KOPT-K1 (cell line): ENCODE data around the gene FOXD1.
"Not testable (repeated sequence)": the region's sequence is repeated elsewhere in the genome, so short reads cannot be mapped to it uniquely, and the experiment has no call there.

Experiments
- H3K27ac ChIP-seq: fragments of 200-600 bp; sonication (generic); 2 replicates; pipeline ENCODE4 v1.5.1; 2016; ENCODE audit warnings: antibody characterized with exemption, mild to moderate bottlenecking, low read depth, low read length; ENCODE audit not compliant: poor library complexity, severe bottlenecking
- H3K36me3 ChIP-seq: fragments of 200-600 bp; sonication (generic); 2 replicates; pipeline ENCODE4 v1.5.1; 2017; ENCODE audit warnings: antibody characterized with exemption, mild to moderate bottlenecking, low read length, moderate library complexity; ENCODE audit not compliant: insufficient read depth
- H3K9me3 ChIP-seq: fragments of 200-600 bp; sonication (generic); 2 replicates; pipeline ENCODE4 v1.5.1; 2017; ENCODE audit warnings: antibody characterized with exemption, low read length, mild to moderate bottlenecking; ENCODE audit not compliant: insufficient read depth, poor library complexity, severe bottlenecking

The FOXD1 gene

DNA sequence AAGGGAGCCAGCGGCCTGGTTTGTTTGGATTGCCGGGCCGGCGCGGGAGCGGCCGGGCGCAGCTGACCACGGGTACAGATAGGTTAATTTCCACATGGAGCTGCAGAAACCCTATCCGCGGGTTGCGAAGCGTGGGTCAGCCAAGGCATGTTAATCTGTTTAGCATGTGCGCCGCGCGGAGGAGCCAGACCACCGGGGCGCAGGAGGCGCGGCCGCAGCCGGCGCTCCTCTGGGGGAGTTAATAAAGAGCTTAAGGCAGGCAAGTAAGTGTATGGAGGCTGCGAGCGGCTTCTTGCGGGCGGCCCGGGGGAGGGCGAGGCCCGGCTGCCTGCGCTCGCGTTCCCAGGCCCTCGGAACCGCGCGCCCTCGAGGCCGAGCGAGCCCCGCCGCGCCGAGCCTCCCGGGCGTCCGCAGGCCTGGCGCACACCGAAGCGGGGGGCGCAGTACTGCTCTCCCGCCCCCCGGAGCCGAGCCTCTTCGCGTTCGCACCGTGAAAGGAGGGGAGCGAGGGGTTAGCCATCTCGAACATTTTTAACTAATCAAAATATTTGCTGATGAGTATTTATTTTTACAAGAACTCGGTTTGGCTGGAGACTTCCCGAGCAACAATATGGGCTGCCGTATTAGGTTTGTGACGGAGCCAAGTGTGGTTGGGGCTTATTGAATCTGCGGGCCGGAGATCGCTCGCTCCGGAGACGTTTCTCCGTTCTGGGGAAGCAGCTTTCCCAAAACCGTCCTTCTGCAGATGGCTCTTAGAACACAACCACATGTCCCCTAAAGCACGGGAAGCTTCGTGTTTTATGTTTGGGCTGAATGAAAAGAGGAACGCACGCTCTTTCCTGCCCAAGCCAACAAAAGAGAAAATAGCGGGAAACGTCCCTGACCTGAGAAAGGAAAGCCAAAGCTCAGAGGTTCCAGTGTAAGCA, 28.8 kb downstream of the FOXD1 start:
- Histone ChIP-seq H3K36me3 (no peaks in the 10 kb centered on the region), H3K9me3 (peaks cover 13% of the 10 kb centered on the region), H3K27ac (no peak overlapping the region)

DNA sequence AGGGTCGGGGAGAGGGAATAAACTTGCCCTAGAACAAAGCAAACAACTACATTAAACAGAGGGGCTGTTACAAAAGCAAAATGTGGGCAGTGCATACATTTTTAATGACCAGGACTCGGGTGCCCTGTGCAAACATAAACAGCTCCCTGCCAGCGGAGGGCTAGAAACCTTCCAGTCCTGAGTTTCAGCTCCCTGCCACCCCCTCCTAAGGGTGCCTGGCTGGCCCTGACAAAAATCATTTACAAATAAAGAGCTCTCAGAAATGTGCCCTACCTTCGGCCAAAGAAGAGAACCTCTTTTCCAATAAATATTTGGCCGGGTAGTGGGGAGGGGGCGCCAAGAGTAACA, 29.5 kb downstream of the FOXD1 start:
- no peak overlapping the region for H3K27ac ChIP-seq
- no peaks in the 10 kb centered on the region for H3K36me3 ChIP-seq
- peaks cover 13% of the 10 kb centered on the region for H3K9me3 ChIP-seq

DNA sequence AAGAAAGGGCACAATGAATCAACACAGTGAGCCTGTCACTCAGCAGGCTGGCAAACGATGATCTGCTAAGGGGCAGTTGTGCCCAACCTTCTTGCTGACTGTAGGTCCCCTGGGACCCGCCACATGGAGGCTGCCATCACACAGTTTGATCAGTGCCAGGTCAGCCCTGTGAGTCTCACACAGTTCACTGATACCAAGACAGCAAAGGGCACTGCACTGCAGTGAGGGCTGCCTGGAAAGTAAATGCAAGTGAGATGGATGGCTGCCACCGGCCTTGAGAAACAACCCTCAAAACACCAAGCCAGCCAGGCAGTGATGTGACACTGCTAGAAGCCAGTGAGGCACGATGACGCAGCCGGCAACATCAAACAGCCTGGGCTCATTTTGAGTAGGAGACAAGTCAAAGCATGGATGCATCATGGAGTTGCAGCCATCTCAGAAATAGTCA, 30.3 kb downstream of the FOXD1 start:
- Histone ChIP-seq H3K36me3 (no peaks in the 10 kb centered on the region), H3K27ac (no peak overlapping the region), H3K9me3 (peaks cover 13% of the 10 kb centered on the region)

DNA sequence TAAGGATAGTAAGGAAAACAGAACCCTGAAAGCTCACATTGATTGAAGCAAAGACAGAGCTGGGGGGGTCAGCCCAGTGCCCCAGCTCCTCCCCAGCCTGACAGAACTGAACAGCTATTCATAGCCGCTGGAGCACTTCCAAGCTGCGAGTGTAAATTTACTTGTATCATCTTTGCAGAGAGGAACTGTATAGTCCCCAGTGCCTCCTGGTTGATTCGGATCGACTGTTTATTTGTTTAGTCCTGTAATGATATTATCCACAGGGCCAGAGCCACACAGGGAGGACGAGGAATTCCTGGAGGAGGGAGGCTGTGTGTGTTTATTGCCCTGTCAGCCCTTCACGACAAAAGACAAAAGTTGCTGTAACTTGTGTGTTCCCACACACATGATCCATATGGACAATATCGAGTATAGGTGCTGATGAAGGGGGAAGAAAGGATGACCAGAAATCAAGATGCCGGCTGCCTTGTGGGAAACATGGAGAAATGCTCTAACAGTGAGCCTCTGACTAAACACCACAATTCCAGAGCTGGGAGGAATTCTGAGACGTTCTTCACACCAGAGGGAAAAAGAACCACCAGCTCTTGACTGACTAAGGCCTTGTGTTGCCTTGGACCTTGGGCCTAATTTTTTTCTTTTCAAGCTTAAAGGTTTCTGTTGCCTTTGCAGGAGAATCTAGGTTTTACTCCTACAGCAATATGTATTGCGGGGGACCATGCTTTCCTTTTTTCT, 31.1 kb downstream of the FOXD1 start:
- peaks cover 13% of the 10 kb centered on the region for H3K9me3 ChIP-seq
- no peak overlapping the region for H3K27ac ChIP-seq
- H3K36me3 ChIP-seq, result no peaks in the 10 kb centered on the region

DNA sequence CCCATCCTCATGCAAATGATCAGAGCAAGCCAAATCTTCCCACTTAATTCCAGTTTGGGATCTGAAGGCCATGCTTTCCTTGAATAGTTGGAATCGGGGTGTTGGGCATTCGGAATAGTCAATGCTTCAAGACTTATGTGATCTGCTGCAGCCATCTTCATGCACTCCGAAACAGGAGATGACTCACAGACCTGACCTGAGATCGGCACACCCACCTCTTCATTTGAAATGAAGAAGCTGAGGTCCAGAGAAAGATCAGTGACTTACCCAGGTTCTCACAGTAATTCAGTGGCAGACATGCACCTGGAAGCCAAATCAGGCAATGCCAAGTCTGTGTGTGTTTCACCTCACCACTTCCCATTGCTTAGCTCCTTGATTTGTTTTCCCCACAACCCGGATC, 33.0 kb downstream of the FOXD1 start:
- Histone ChIP-seq H3K36me3 (no peaks in the 10 kb centered on the region), H3K9me3 (peaks cover 12% of the 10 kb centered on the region), H3K27ac (no peak overlapping the region)

DNA sequence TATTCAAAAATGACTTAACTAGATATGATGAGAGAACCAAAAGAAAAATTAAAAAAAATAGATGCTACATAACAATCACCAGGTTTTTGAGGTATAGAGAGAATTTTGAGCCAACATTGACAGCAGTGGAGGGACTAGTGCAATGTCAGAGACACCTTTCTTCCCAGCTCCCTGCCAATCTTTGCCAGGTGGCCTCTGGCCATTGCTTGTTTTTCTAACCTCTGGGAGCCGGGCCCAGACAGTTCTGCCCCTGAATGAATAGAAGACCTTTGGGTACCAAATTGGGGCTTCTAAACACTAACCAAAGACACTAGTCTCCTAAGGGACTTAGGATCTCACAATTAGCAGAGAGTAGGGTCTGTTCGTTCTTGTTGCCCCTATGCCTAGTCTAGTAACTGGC, 33.4 kb downstream of the FOXD1 start:
- H3K27ac ChIP-seq, result no peak overlapping the region
- no peaks in the 10 kb centered on the region for H3K36me3 ChIP-seq
- H3K9me3 ChIP-seq, result peaks cover 8% of the 10 kb centered on the region

DNA sequence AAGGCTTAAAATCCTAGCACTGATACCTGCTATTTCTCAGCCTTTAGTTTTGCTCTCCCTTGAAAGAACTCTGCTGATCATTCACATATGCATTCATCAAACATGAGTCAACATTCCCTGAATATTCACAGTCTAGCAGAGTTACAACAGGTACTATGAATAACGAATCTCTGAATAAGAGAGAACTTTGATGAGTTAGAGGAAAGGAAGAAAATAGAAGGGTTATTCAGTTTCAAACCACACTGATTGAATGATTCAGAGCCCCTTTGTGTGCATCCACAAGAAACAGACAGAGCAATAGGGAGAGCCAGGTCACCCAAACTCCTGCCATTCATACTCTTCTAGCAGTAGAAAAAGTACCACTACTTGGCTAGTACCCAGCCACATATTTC, 36.0 kb downstream of the FOXD1 start:
- no peak overlapping the region for H3K27ac ChIP-seq
- H3K9me3 ChIP-seq, result no peaks in the 10 kb centered on the region
- H3K36me3 ChIP-seq, result no peaks in the 10 kb centered on the region

DNA sequence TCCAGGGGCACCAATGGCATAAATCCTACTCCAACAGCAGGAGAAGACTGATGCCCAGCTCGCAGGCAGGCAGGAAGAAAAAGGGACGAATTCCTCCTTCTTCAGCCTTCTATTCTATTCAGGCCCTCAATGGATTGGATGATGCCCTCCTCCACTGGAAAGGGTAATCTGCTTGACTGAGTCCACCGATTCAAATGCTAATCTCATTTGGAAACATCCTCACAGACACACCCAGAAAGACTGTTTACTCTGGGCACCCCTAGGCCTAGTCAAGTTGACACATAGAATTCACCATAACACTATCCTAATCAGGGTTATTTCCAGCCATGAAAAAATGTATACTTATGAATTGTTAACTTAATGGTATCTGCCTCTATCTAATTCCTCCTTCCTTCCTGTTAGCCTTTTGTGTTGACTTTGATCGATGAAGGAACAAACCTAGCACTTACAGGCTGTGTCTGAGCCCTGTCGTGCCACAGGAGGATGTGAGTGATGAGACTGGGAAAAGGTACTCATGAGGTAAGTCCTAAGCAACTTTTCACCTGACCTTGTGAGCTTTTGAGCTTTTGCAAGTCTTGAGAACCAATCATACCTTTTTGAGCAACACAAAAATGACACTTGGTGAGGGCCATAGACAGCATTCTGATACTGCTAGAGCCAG, 36.5 kb downstream of the FOXD1 start:
- H3K36me3 ChIP-seq, result no peaks in the 10 kb centered on the region
- H3K27ac ChIP-seq, result no peak overlapping the region

DNA sequence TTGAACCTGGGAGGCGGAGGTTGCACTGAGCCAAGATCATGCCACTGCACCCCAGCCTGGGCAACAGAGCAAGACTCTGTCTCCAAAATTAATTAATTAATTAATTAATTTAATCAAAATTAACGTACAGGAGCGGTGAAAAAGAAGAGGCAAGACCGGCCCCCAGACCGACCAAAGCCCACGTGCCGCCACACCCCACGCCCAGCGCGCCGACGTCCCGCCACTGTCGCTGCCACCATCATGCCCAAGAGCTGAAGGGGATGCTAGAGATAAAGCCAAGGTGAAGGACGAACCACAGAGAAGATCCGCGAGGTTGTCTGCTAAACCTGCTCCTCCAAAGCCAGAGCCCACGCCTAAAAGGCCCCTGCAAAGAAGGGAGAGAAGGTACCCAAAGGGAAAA, 38.6 kb downstream of the FOXD1 start:
- H3K9me3 ChIP-seq, H3K36me3 ChIP-seq, H3K27ac ChIP-seq: not testable (repeated sequence)

More for the DNA sequence above, 36.5 kb downstream of the FOXD1 start:
- no peaks in the 10 kb centered on the region for H3K9me3 ChIP-seq

DNA sequence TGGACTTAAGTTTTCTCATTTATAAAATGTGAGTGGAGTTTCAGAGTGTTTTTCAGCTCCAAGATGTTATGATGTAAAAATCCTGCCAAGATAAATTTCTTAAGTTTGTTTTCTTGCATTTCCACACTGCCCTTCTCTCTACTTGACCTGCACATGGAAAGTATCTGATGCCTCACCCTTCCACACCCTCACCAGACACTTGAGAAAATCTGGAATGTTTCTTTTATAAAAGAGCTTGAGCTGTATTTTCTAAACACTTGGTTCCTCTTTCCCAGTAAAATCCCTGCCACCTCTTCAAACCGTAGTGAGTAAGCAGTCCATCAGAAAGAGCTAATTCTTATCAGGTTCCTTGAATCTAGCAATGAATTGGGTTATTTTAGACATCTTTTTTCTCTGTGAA, 42.9 kb downstream of the FOXD1 start:
- Histone ChIP-seq H3K27ac (no peak overlapping the region), H3K9me3 (no peaks in the 10 kb centered on the region), H3K36me3 (no peaks in the 10 kb centered on the region)

DNA sequence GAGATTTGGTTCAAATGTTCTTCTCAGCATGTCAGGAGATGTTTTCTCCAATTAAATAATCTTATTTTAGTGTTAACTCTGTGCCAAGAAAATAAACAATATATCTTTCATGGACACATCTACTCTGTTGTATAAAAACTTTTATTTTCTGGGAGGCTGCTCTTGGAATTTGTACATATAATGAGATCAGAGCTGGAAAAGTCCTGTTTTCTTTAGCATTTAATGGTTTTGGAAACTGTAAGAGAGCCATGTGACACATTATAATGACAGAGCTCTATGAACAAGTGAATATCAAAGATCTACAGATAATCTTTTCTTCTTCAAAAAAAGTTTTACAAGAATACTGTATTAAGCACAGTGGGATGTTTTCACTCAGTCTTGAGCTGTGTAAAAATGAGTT, 48.8 kb downstream of the FOXD1 start:
- H3K36me3 ChIP-seq, result no peaks in the 10 kb centered on the region
- no peaks in the 10 kb centered on the region for H3K9me3 ChIP-seq
- H3K27ac ChIP-seq, result no peak overlapping the region
